ENCODE data around the gene METRN. TPM values are rescaled to one million over a fixed set of nuclear protein-coding genes. Genes with fewer than 3 reads are reported as not detected.

The METRN gene
- total RNA-seq, 2 donors from 2014 or later: 52.0 to 78.2 TPM

GRCh38 chr16:729768-730665 lies 15.1 kb downstream of the METRN start:
- TF ChIP-seq CTCF (IDR thresholded peaks at IDR 0.05) (no peak), POLR2AphosphoS5 (IDR thresholded peaks at IDR 0.05) (no peak), POLR2A (IDR thresholded peaks at IDR 0.05) (no peak)

GRCh38 chr16:730666-731509 lies 16.0 kb downstream of the METRN start:
- no peaks in the 10 kb centered on the region for H3K27me3 ChIP-seq (replicated peaks; ENCODE audit: insufficient read depth)
- no peak overlapping the region for H3K27ac ChIP-seq
- no peak for TF ChIP-seq CTCF (IDR thresholded peaks at IDR 0.05)
- no peak for TF ChIP-seq POLR2A (IDR thresholded peaks at IDR 0.05)
- no peak for TF ChIP-seq POLR2AphosphoS5 (IDR thresholded peaks at IDR 0.05)
- no peak for DNase-seq (ENCODE audit: low spot score)
- peaks cover 0 to 14% of the 10 kb centered on the region in 2 donors for H3K36me3 ChIP-seq
- no peaks in the 10 kb centered on the region for H3K9me3 ChIP-seq
- 86% methylated on average over 22 of the region's 22 CpGs for WGBS
- H3K4me1 ChIP-seq (replicated peaks): peaks cover 18% of the 10 kb centered on the region
- intact Hi-C loops (cut with DNase I): no loop called here
- no peak overlapping the region for H3K4me3 ChIP-seq

More at GRCh38 chr16:729768-730665, 15.1 kb downstream of the METRN start:
- Histone ChIP-seq H3K27ac (no peak overlapping the region), H3K4me3 (no peak overlapping the region), H3K4me1 (replicated peaks) (peaks cover 18% of the 10 kb centered on the region), H3K27me3 (replicated peaks; ENCODE audit: insufficient read depth) (no peaks in the 10 kb centered on the region), H3K36me3 (peaks cover 0 to 14% of the 10 kb centered on the region in 2 donors), H3K9me3 (no peaks in the 10 kb centered on the region)
- 81% methylated on average over 34 of the region's 37 CpGs for WGBS
- no peak for DNase-seq (ENCODE audit: low spot score)
- intact Hi-C loops (cut with DNase I): no loop called here

GRCh38 chr16:732332-732731 lies 17.4 kb downstream of the METRN start:
- Histone ChIP-seq H3K36me3 (peaks cover 0 to 14% of the 10 kb centered on the region in 2 donors), H3K27me3 (replicated peaks; ENCODE audit: insufficient read depth) (no peaks in the 10 kb centered on the region), H3K4me3 (no peak overlapping the region), H3K9me3 (no peaks in the 10 kb centered on the region), H3K4me1 (replicated peaks) (peaks cover 14% of the 10 kb centered on the region), H3K27ac (no peak overlapping the region)
- intact Hi-C loops (cut with DNase I): no loop called here
- DNase-seq (ENCODE audit: low spot score): no peak
- TF ChIP-seq POLR2AphosphoS5 (IDR thresholded peaks at IDR 0.05) (no peak), CTCF (IDR thresholded peaks at IDR 0.05) (no peak), POLR2A (IDR thresholded peaks at IDR 0.05) (no peak)
- WGBS: 94% methylated on average over 12 of the region's 12 CpGs

- H3K4me3 ChIP-seq: no peak overlapping the region
- no peak overlapping the region for H3K27ac ChIP-seq
- intact Hi-C loops (cut with DNase I): no loop called here
- H3K4me1 ChIP-seq (replicated peaks): peaks cover 8% of the 10 kb centered on the region
- H3K27me3 ChIP-seq (replicated peaks; ENCODE audit: insufficient read depth): no peaks in the 10 kb centered on the region
- H3K36me3 ChIP-seq: peaks cover 0 to 14% of the 10 kb centered on the region in 2 donors
- H3K9me3 ChIP-seq: no peaks in the 10 kb centered on the region
- no peak for DNase-seq (ENCODE audit: low spot score)
- TF ChIP-seq CTCF (IDR thresholded peaks at IDR 0.05): no peak
- TF ChIP-seq POLR2AphosphoS5 (IDR thresholded peaks at IDR 0.05): no peak
- no peak for TF ChIP-seq POLR2A (IDR thresholded peaks at IDR 0.05)
- WGBS: 86% methylated on average over 13 of the region's 13 CpGs
These were observed 18.0 kb downstream of the METRN start for GRCh38 chr16:732936-733335.

All from prostate gland (tissue), 2 donors.